Brain microvascular endothelial cell (primary cell): Measurements from ENCODE around the gene INKA2.

Experiments used
- DNase-seq: peaks from one replicate; pipeline ENCODE4 v3.0.0-alpha.2; 2020
- H3K27ac ChIP-seq: fragments of 250-450 bp; sonication (Bioruptor Pico); 2 replicates; pipeline ENCODE4 v1.5.1; 2020; ENCODE audit warnings: mild to moderate bottlenecking, moderate library complexity
- H3K27me3 ChIP-seq: fragments of 250-450 bp; sonication (Bioruptor Pico); replicated peaks from 2 replicates; pipeline ENCODE4 v1.5.1; 2020; ENCODE audit warnings: mild to moderate bottlenecking
- H3K36me3 ChIP-seq: fragments of 250-450 bp; sonication (Bioruptor Pico); replicated peaks from 2 replicates; pipeline ENCODE4 v1.5.1; 2020; ENCODE audit warnings: mild to moderate bottlenecking
- H3K4me3 ChIP-seq: 2 replicates; pipeline ENCODE4 v1.5.1; 2011; ENCODE audit warnings: low read depth, mild to moderate bottlenecking, control low read depth, low read length, moderate library complexity
- in situ Hi-C: cut with HindIII; loops from 2 replicates; pipeline ENCODE4 v1.10.0; 2017; ENCODE audit warnings: low sequenced_read_pairs, low pct_ligation_motif_present
- TF ChIP-seq, protein P1 (sequence below): IDR thresholded peaks from 2 replicates; pipeline ENCODE4 v1.5.1; 2011; ENCODE audit warnings: low read depth, mild to moderate bottlenecking, moderate library complexity, low read length, control low read depth, inconsistent platforms; ENCODE audit errors: missing control alignments

Gene INKA2

DNA sequence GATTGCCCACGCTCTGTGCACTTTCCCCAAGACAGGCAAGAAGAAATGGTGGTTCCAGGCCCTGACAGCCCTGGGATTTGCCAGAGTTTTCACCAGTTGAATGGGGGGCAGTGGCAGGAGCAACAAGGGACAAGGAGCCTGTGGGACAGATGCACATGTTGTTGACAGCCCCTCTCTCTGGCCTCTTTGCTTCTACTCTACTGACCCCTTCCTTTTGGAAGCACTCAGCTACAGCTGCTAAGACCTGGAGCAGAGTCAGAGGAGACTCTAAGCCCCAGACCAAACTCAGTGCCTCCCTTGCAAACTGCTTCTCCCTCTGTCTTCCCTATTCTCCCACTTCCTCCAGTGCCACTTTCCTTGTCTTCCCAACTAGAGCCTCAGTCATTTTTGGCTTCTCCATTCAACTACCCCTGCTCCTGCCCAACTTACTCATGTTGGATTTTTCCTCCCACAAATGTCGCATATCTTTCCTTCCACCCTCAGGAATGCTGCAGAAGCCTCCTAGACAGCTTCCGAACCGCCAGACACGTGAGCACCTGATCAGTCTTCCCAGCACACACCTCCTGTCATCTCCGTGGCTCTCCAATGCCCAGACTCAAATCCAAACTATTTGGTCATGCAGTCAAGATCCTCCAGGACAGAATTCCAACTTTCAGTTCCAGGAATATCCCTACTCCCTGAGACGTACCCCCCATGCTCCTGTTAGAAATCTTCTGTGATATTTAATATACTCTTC, 9.1 kb downstream of the INKA2 start:
- H3K27ac ChIP-seq = no peak overlapping the region
- no peaks in the 10 kb centered on the region for H3K36me3 ChIP-seq
- H3K27me3 ChIP-seq = no peaks in the 10 kb centered on the region
- in situ Hi-C loops = no loop called here
- no peak for DNase-seq
- H3K4me3 ChIP-seq = no peak overlapping the region
- TF ChIP-seq, protein P1, sequence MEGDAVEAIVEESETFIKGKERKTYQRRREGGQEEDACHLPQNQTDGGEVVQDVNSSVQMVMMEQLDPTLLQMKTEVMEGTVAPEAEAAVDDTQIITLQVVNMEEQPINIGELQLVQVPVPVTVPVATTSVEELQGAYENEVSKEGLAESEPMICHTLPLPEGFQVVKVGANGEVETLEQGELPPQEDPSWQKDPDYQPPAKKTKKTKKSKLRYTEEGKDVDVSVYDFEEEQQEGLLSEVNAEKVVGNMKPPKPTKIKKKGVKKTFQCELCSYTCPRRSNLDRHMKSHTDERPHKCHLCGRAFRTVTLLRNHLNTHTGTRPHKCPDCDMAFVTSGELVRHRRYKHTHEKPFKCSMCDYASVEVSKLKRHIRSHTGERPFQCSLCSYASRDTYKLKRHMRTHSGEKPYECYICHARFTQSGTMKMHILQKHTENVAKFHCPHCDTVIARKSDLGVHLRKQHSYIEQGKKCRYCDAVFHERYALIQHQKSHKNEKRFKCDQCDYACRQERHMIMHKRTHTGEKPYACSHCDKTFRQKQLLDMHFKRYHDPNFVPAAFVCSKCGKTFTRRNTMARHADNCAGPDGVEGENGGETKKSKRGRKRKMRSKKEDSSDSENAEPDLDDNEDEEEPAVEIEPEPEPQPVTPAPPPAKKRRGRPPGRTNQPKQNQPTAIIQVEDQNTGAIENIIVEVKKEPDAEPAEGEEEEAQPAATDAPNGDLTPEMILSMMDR = no peak

DNA sequence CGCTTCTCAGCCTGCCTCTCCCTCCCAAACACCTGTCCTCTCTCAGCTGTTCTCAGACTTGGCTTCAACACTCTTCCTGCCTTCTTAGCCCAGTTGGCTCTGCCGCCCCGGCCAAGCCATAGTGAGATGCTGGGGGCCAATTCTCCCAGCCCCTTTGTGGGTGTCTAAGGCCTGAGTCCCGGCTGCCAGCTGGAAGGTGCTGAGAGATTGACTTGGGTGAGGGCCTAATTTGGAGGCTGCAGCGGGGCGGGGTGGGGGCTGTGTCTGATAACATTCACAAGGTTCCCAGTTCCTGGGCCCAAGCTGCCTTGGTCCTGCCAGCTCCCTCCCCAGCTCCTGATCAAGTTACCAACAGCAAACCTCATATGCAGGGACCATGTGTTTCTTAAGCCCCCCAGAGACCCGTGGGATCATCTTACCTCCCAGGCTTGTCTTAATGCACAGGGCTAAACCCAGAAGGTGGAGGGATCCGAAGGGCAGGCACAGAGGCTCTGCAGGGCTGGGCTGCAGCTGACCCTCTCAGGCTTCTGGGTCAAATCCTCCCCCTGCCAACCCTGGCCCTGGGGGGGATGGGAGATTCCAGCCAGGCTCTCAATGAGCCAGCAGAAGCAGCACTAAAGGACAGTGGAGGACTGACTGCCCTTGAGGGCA, 9.8 kb downstream of the INKA2 start:
- TF ChIP-seq, protein P1 = no peak
- Histone ChIP-seq H3K4me3 (no peak overlapping the region), H3K27ac (no peak overlapping the region), H3K36me3 (no peaks in the 10 kb centered on the region), H3K27me3 (no peaks in the 10 kb centered on the region)
- DNase-seq = no peak
- in situ Hi-C loops = no loop called here

DNA sequence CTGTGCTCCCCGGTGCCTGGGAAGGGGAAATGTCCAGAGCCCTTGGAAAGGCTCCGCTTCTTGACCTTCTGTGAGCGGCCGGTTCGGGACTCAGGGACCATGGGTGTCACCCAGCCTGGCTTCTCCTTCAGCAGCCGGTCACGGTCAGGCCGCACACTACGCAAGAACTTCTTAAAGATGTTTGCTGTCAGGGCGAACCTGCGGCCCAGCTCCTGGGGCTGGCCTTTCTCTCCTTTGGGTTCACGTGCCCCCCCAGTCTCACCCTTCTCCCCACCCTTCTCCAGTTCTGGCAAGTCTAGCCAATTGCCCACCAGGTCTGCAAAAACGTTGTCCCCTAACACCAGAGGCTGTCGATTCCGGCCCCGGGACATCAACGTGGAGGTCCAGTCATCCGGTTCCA, 12.1 kb downstream of the INKA2 start:
- no peak overlapping the region for H3K4me3 ChIP-seq
- TF ChIP-seq, protein P1 = no peak
- in situ Hi-C loops = no loop called here
- H3K36me3 ChIP-seq = no peaks in the 10 kb centered on the region
- DNase-seq = no peak
- H3K27ac ChIP-seq = no peak overlapping the region
- H3K27me3 ChIP-seq = no peaks in the 10 kb centered on the region

DNA sequence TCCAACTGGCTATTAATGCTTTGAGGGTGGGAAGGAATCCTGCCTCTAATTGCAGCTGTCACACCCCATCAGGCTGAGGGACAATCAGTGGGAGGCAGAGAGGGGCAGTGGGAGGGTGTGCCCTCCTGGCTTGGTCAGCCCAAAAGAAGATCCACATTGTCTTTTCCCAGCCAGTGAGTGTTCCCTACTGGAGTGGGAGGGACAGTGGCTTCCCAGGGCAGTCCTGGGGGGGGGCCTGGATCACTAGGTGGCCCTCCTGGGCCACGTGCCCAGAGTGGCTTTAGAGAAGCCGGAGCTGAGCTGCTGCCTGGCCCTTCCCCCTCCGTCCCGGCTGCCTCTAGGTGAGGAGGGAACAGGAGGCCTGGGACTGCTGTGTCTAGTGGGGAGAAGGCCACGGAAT, 14.0 kb downstream of the INKA2 start:
- in situ Hi-C loops = no loop called here
- Histone ChIP-seq H3K27ac (no peak overlapping the region), H3K36me3 (no peaks in the 10 kb centered on the region), H3K27me3 (no peaks in the 10 kb centered on the region), H3K4me3 (no peak overlapping the region)
- DNase-seq = no peak
- TF ChIP-seq, protein P1 = no peak

GRCh38 chr1:111723871-111724270, 15.3 kb downstream of the INKA2 start:
- TF ChIP-seq, protein P1 = no peak
- no peak overlapping the region for H3K27ac ChIP-seq
- in situ Hi-C loops = no loop called here
- no peaks in the 10 kb centered on the region for H3K36me3 ChIP-seq
- no peaks in the 10 kb centered on the region for H3K27me3 ChIP-seq
- DNase-seq = no peak
- H3K4me3 ChIP-seq = no peak overlapping the region
